DMS79 treated with DMSO at 0.1 percent for 48 hours (cell line): ENCODE measurements around the gene APIP.

Source experiments
- DNase-seq: peaks from one replicate; lab custom pipeline; 2025; lab: John Stamatoyannopoulos, UW

The APIP gene

GRCh38 chr11:34916015-34916842 lies at the start of gene APIP, which contains the start of gene PDHX:
Gene APIP (minus strand): TSS chr11:34916379. CDS start chr11:34916284, 95 bp downstream.
Gene PDHX (plus strand): TSS chr11:34916618. CDS start chr11:34916656, 38 bp downstream.
- DNase-seq = peak; percentile 90

- DNase-seq = no peak
These were observed 48.6 kb upstream of the APIP start for GRCh38 chr11:34964610-34965331.

GRCh38 chr11:34963351-34963750 lies 47.2 kb upstream of the APIP start:
- DNase-seq = no peak

- no peak for DNase-seq
These were observed 45.9 kb upstream of the APIP start for GRCh38 chr11:34962034-34962433.

- DNase-seq = peak; percentile 31
These were observed 44.1 kb upstream of the APIP start for GRCh38 chr11:34960277-34960676.

- DNase-seq = no peak
These were observed 43.6 kb upstream of the APIP start for GRCh38 chr11:34959770-34960169.

GRCh38 chr11:34957606-34958005 lies 41.4 kb upstream of the APIP start:
- DNase-seq = no peak

GRCh38 chr11:34957206-34957605 lies 41.0 kb upstream of the APIP start:
- DNase-seq = no peak

GRCh38 chr11:34953955-34954354 lies 37.8 kb upstream of the APIP start:
- no peak for DNase-seq

- no peak for DNase-seq
These were observed 32.5 kb upstream of the APIP start for GRCh38 chr11:34948696-34949095.

GRCh38 chr11:34944692-34945091 lies 28.5 kb upstream of the APIP start:
- DNase-seq = no peak

GRCh38 chr11:34941688-34942087 lies 25.5 kb upstream of the APIP start:
- no peak for DNase-seq

GRCh38 chr11:34940026-34940677 lies 24.0 kb upstream of the APIP start:
- no peak for DNase-seq

GRCh38 chr11:34938611-34939010 lies 22.4 kb upstream of the APIP start:
- no peak for DNase-seq

GRCh38 chr11:34936945-34937629 lies 20.9 kb upstream of the APIP start:
- DNase-seq = no peak

- DNase-seq = no peak
These were observed 13.9 kb upstream of the APIP start for GRCh38 chr11:34929794-34930763.

GRCh38 chr11:34928960-34929680 lies 12.9 kb upstream of the APIP start:
- DNase-seq = no peak

GRCh38 chr11:34928268-34928959 lies 12.2 kb upstream of the APIP start:
- no peak for DNase-seq

GRCh38 chr11:34926831-34927132 lies 10.6 kb upstream of the APIP start:
- DNase-seq = no peak
